ENCODE measurements around the gene TARM1. TPM values are rescaled to one million over a fixed set of nuclear protein-coding genes. Genes with fewer than 3 reads are reported as not detected.

Gene TARM1
- total RNA-seq, 1 experiment from 2014 or later = not detected

DNA sequence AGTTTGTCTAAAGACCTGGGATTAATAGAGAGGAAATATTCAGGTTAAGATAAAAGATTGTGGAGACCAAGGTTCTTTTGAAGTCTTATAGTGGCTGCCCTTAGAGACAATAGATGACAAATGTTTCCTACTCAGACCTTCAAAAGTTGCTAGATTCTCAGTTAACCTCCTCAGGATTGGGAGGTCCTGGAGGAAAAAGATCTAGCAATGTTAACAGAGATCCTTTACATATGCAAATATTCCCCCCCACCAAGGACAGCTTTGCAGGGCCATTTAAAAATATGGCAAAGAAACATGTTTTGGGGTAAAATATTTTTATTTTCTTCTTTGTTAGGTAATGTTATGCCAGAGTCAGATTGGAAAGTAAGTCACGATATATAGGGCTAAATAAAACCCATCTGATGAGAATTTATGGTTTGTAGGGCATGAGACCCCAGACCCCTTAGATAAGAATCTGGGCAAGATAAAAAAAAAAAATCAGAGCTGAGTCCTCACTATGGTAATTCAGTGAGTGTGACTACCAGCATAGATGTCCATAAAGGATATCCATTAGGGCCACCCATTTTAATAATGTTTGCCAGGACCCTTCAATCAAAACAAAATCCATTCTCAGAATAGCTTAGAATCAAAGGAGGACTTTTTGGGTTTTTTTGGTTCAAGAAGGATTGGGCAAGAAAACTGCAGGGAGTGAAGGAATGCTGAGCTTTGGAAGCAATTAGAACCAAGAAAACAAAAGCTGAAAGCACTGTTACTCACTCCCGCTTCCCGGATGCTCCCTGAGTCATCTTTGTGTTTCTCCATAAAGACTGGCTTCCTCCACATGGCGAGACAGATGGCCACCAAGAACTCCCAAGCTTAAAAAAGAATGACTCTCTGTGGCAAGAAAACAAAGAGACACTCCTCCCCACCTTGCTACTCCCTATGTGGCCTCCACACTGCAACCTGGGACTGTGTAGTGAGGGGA, 45.7 kb downstream of the TARM1 start:
- DNase-seq (ENCODE audit: low read depth) = peak; percentile 88

DNA sequence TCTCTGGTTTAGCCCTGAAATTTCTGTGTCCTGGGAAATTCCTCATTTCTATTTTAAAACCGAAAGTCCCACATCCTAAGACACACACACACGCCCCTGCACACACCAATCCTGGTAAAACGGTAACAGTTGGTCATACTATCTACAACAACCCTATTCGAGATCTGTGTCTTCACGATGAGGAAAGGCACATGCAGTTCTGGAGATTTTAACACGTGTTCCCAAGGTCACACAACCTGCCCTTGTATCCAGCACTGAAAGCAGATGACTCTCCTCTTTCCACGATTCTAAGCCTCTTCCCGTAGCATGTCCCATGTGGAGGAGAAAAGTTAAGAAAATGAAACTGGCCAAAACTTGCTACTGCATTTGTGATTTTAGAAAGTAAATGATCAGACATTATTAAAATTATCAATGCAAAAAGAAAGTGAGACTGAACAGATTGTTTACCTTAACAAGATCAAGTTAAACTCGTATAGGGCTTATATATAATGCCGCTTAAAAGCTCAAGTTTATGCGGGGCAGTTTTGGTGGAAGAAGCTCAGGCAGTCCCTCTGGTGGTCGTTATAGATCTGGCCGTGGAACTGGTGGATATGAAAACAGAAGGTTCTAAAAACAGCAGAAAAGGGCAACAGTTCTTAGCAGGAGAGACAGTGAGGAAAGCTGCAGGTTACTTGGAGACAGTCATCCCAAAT, 50.1 kb downstream of the TARM1 start:
- peak; percentile 69 for DNase-seq (ENCODE audit: low read depth)

- peak; percentile 74 for DNase-seq (ENCODE audit: low read depth)
These were observed 51.2 kb downstream of the TARM1 start for GRCh38 chr19:54029930-54030490.

- no peak for DNase-seq (ENCODE audit: low read depth)
These were observed 51.9 kb downstream of the TARM1 start for GRCh38 chr19:54029301-54029700.

DNA sequence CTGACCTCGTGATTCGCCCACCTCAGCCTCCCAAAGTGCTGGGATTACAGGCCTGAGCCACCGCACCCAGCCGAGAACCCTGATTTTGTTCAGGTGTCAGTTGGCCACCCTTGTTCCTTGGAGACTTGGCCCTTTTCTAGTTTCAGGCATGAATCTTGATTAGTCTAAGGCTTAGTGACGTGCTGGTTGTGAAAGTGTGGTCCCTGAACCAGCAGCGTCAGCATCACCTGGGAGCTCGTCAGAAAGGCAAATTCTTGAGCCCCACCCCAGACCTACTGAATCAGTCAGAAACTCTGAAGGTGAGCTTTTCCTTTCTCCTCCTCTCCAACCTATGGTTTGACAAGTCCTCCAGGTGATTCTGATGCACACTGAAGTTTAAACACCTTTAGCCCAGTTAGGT, 54.5 kb downstream of the TARM1 start:
- no peak for DNase-seq (ENCODE audit: low read depth)

DNA sequence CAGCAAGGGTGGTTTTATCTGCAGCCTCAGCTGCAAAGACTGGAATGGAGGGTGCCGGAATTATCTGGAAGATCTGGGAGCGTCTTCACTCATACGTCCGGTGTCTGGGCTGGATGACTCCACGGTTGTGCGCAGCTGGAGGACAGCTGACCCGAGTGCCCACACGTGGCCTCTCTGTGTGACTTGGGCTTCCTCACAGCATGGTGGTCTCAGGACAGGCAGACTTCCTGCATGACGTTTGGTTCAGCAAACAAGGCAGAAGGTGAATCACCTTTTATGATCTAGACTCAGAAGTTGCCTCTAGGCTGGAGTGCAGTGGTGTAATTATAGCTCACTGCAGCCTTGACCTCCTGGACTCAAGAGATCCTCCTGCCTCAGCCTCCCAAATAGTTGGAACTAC, 56.5 kb downstream of the TARM1 start:
- DNase-seq (ENCODE audit: low read depth) = peak; percentile 68

- no peak for DNase-seq (ENCODE audit: low read depth)
These were observed 58.0 kb downstream of the TARM1 start for GRCh38 chr19:54023191-54023590.

GRCh38 chr19:54021932-54022331, 59.2 kb downstream of the TARM1 start:
- DNase-seq (ENCODE audit: low read depth) = no peak

DNA sequence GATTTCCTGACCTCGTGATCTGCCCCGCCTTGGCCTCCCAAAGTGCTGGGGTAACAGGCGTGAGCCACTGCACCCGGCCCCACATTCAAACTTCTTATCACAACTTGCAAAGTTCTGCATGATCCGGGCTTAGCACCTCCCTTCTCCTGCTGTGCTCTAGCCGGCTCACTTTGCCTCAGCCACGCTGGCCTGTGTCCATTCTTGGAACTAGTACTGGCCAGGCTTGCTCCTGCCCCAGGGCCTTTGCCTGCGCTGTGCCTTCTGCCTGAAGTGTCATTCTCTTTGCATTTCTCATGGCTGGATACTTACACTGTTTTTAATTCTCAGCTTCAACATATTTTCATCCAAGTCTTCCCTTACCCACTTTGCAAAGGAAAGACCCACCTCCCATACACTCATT, 59.8 kb downstream of the TARM1 start:
- DNase-seq (ENCODE audit: low read depth) = no peak

Small RNA genes lying within 50 kb of the gene (small RNA-seq; reads per million reads assigned to genes)
- not detected for gene AC012314.20

Other genes with a start within 250 kb of the TARM1 start
- gene MYADM, start 213.5 kb downstream of the TARM1 start, total RNA-seq (2014; rRNA removed; shearing (Covaris generic)) = 10.4 and 29.4 TPM in 2 replicates
- gene PRKCG, start 199.2 kb downstream of the TARM1 start, total RNA-seq (2014; rRNA removed; shearing (Covaris generic)) = 0.43 TPM in 1 of 2 replicates, not detected in the other
- gene CACNG7, start 172.1 kb downstream of the TARM1 start, total RNA-seq (2014; rRNA removed; shearing (Covaris generic)) = not detected in 2 replicates
- gene CACNG8, start 118.4 kb downstream of the TARM1 start, total RNA-seq (2014; rRNA removed; shearing (Covaris generic)) = 0.45 and 1.4 TPM in 2 replicates
- gene CACNG6, start 89.7 kb downstream of the TARM1 start, total RNA-seq (2014; rRNA removed; shearing (Covaris generic)) = 0.23 TPM in 1 of 2 replicates, not detected in the other
- gene VSTM1, start 17.5 kb downstream of the TARM1 start, total RNA-seq (2014; rRNA removed; shearing (Covaris generic)) = 0.74 and 0.84 TPM in 2 replicates
- gene OSCAR, start 19.4 kb upstream of the TARM1 start, total RNA-seq (2014; rRNA removed; shearing (Covaris generic)) = 0.19 and 1.2 TPM in 2 replicates
- gene NDUFA3, start 21.5 kb upstream of the TARM1 start, total RNA-seq (2014; rRNA removed; shearing (Covaris generic)) = 40.8 and 67.5 TPM in 2 replicates
- gene TFPT, start 34.3 kb upstream of the TARM1 start, total RNA-seq (2014; rRNA removed; shearing (Covaris generic)) = 17.6 and 19.7 TPM in 2 replicates
- gene PRPF31, start 34.4 kb upstream of the TARM1 start, total RNA-seq (2014; rRNA removed; shearing (Covaris generic)) = 102 and 104 TPM in 2 replicates
- gene CNOT3, start 56.4 kb upstream of the TARM1 start, total RNA-seq (2014; rRNA removed; shearing (Covaris generic)) = 20.4 and 30.3 TPM in 2 replicates
- 9.0 and 9.4 TPM in 2 replicates for gene LENG1, start 78.4 kb upstream of the TARM1 start, total RNA-seq (2014; rRNA removed; shearing (Covaris generic))
- gene TMC4, start 91.8 kb upstream of the TARM1 start, total RNA-seq (2014; rRNA removed; shearing (Covaris generic)) = 1.2 TPM in 1 of 2 replicates, not detected in the other
- gene MBOAT7, start 108.2 kb upstream of the TARM1 start, total RNA-seq (2014; rRNA removed; shearing (Covaris generic)) = 82.4 and 104 TPM in 2 replicates
- gene TSEN34, start 109.9 kb upstream of the TARM1 start, total RNA-seq (2014; rRNA removed; shearing (Covaris generic)) = 67.2 and 72.8 TPM in 2 replicates
- 2,721 and 3,393 TPM in 2 replicates for gene RPS9, start 119.5 kb upstream of the TARM1 start, total RNA-seq (2014; rRNA removed; shearing (Covaris generic))
- gene LILRB3, start 141.6 kb upstream of the TARM1 start, total RNA-seq (2014; rRNA removed; shearing (Covaris generic)) = not detected in 2 replicates
- gene LILRA6, start 161.4 kb upstream of the TARM1 start, total RNA-seq (2014; rRNA removed; shearing (Covaris generic)) = not detected in 2 replicates
- not detected in 2 replicates for gene LILRB5, start 175.9 kb upstream of the TARM1 start, total RNA-seq (2014; rRNA removed; shearing (Covaris generic))
- gene LILRB2, start 199.7 kb upstream of the TARM1 start, total RNA-seq (2014; rRNA removed; shearing (Covaris generic)) = not detected in 2 replicates
- gene LILRA5, start 231.8 kb upstream of the TARM1 start, total RNA-seq (2014; rRNA removed; shearing (Covaris generic)) = not detected in 2 replicates

Data from HT1080 (cell line).